Stimulated activated CD4-positive, alpha-beta T cell treated with anti-CD3 and anti-CD28 coated beads, Interleukin-12 subunit alpha, Interleukin-12 subunit beta, amount 100 ng/mL, for 24 hours (primary cell): Measurements from ENCODE around the gene SCMH1.

ENCODE experiments used
- DNase-seq, 2 experiments: peaks; one replicate each; pipeline ENCODE4 v3.0.0-alpha.2; 2020; ENCODE audit warnings: low read depth in 2 of 2

SCMH1 gene

DNA sequence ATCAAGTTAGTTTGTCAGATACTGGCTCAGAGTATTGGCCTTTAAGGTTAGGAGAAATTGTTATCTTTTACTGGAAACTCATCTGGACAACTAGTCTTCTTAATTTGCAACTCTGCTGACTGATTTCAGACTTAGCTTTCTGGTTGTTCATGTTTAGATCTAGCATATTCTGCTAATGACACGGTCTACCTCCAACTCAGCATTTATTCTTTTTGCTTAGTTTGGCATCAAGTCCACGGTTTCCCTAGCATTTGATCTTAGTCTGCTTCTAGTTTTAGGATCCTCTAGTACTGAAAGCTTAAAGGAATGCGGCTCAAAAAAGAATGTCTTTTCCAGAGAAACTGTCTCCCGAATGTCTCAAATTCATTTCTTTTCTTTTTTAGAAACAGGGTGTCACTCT lies 145.0 kb downstream of the SCMH1 start:
- no peak for DNase-seq

DNA sequence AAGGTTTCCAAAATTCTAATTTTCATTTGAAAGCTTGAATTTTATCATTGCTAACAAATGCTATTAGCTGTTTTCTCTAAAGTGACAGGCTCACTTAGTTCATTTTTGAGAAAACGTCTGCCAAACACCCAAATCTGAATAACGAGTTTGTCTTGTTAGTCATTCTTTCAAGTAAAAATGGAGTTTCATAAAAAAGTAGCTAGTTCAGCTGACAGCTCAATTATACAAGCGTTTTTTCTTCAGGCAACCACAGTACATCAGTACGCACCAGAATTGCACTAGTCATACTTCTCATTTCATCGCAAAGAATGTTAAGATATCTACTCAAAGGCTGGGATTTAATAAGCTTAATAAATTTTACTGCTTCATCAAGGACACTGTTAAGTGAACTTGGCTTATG lies 148.3 kb downstream of the SCMH1 start:
- no peak for DNase-seq

DNA sequence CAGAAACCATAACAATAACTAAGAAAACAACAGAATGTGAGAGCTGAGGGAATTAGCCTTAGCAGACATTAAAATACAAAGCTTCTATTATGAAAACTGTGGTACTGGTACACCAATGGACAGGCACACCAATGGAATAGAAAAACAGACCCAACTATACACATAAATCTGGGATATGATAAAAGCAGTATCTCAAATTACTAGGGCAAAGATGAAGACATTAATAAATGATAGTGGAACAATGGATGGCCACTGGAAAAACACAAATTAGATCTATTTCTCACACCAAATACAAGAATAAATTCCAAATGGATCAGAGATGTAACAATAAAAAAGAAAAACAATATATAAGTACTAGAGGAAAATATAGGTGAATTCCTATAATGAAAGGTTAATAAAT lies 155.2 kb downstream of the SCMH1 start:
- no peak for DNase-seq

DNA sequence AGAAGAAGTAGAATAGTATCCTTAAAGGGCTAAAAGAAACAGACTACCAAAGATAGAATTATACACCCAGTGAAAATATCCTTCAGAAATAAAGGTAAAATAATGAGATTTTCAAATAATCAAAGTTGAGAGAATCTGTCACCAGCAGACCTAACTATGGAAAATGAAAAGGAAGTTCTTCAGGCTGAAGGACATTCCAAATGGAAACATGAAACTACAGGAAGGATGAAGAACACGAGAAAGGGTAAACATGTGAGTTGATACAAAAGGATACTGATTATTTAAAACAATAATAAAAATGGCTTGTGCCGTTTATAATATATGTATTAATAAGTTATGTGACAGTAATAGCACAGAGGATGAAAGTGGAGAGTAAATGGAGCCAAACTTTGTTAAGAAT lies 163.5 kb downstream of the SCMH1 start:
- no peak for DNase-seq

DNA sequence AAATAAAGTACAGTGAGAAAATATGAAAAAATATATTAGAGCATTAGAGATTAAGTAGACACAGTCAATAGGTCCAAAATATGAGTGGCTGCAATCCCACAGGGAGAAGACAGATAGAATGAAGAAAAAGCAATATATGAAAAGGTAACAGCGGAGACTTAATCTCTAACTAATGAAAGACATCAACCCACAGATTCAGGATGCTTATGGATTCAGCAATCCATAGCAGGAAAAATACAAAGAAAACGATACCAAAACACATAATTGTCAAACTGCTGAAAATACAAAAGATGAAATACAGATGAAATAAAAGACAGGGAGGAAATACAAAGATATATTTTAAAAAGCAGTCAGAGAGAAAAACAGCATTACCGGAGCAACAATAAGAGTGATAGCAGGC lies 163.9 kb downstream of the SCMH1 start:
- no peak for DNase-seq

DNA sequence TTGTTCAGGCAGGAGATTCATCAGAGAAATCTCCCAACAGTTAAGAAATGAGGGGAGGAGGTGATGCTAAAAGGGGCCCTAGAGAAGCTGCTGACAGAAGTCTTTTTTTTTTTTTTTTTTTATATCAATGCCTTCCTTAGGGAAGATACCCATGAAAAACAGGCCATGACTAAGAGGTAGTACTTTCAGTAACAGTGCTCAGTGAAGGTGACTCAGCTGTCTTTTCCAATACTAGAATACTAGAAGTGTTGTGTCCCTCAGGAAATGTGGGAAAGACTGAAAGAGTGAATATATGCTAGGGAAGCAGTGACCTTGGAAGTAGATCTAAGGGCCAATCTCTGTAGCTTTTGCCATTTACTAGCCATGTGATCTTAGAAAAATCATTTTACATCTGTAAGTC lies 168.1 kb downstream of the SCMH1 start:
- no peak for DNase-seq

DNA sequence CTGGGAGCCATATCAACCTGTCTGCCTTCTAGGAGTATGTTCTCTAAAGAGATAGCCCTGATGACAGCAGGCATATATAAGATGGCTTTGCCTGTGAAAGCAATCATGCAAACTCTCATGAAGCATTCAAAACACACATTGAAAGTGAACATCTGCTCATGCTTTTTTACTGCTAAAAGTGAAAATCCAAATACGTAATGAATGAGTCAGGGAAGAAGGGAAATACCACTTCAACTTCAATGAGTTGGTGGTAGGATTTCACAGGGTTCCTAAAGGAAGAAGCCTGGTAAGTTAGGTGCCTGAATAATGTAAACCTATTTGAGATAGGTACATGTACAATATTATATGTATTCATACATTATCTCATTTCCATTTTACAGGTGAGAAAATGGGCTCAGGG lies 170.1 kb downstream of the SCMH1 start:
- no peak for DNase-seq

DNA sequence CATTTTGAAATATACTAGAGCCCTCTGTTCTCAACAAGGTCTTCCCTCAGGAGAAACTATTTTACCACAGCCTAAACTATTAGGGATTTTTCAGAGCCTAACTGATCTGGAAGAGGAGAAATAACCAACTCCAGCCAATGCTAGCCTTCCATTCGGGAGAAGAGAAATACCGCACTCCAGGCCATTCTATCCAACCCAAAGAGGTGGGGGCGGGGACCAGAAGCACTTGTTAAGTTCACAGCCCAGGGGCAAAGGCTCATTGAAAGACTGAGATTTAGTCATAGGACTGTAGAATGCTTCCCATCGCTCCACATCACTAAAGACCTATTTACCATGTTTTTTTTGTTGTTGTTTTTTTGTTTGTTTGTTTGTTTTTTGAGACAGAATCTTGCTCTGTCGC lies 185.2 kb downstream of the SCMH1 start:
- no peak for DNase-seq

DNA sequence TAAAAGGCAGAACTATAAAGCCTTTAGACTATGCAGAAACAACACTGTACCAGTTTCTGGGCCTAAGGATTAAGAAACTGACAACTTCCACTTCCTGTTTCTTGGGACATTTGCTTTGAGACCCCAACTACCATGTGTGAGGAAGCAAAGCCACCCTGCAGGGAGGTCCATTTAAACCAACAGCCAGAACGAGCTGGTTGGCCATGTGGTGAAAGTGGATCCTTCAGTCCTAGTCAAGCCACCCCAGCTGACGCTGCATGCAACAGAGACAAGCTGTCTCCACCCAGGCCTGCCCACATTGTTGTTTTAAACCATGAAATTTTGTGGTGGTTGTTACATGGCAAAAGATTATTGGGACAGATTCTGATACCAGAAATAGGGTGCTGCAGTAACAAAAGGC lies 188.8 kb downstream of the SCMH1 start:
- no peak for DNase-seq

DNA sequence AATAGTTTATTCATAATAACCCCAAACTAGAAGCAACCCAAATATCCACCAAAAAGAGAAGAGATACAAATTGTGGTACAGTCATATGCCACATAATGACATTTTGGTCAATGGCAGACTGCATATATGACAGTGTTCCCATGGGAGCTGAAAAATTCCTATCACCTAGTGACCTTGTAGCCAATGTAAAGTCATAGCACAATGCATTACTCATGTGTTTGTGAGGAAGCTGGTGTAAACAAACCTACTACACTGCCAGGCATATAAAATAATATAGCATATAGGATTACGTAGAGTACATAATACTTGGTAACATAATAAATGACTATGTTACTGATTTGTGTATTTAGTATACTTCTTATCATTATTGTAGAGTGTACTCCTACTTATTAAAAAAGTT lies 191.1 kb downstream of the SCMH1 start:
- no peak for DNase-seq

DNA sequence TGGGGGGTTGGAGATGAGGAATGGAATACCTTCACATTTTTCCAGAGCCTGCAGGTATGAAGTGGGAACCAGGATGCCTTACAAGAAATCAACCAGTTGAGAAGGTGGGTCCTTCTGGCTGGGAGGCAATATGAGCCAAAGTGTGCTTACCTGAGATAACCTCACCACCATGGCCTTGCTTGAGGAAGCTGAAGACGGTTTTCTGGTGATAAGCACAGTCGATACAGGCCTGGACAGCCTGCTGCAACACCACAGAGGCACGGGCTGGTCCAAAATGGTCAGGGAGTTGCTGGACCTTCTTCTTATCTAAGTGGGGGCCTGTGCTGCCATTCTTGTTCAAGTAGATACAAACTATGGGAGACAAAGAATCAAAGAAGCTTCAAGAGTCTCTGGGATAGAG lies 193.6 kb downstream of the SCMH1 start:
- DNase-seq: no peak

DNA sequence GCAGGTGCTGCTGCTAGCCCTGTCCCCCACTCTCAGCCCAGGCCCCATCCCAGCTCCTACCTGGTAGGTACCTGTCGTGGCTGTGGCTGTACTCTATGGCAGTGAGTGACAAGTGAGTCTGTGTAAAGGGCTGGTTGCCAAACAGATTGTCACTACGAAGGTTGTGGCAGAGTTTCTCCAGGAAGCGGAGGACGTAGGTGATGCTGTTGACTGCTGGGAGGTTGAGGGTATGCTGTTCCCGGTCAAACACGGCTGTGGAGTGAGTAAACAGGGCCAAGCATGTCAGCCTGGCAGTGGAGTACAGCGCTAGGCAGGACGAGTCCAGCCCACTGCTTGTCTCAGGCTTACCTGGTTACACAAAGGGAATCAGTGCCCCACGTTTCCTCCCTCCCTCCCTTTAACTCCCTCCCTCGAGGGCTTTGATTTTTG lies 195.7 kb downstream of the SCMH1 start:
- DNase-seq: no peak

DNA sequence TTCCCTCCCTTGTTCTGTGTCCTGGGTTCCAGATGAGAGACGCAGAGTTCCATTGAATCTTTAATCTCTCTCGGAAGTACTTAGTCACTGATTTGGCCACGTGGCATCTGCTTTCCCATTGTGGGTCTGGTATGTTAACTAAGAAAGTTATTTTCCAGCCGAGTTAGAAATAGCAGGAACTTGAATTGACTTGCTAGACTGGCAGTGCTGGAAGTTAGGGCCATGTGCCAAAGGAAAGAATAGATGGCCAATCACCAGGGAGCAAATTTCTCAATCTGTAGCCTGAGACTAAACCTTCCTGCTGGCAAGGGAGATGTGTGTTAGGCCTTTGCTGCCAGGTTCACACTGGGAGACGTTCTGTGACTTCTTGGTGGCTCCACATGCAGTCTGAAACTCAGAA lies 196.4 kb downstream of the SCMH1 start:
- DNase-seq: no peak

DNA sequence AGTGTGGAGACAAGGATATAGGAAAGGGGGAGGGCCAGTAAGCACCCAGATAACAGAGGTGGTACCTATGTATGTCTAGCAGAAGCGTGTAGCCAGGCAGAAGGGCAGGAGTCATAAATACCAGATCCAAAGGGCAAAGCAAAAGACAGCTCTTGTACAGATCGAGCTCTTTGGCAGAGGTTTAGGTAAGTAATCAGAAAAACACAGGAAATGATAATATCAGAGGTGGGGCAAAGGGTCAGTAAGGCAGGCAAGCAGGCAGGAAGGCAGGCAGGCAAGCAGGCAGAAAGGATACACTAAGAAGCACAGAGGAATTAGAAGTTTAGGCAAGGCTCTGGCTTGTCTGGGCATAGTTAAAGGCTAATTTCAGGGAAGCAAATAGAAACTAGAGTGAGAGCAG lies 197.9 kb downstream of the SCMH1 start:
- DNase-seq: no peak

DNA sequence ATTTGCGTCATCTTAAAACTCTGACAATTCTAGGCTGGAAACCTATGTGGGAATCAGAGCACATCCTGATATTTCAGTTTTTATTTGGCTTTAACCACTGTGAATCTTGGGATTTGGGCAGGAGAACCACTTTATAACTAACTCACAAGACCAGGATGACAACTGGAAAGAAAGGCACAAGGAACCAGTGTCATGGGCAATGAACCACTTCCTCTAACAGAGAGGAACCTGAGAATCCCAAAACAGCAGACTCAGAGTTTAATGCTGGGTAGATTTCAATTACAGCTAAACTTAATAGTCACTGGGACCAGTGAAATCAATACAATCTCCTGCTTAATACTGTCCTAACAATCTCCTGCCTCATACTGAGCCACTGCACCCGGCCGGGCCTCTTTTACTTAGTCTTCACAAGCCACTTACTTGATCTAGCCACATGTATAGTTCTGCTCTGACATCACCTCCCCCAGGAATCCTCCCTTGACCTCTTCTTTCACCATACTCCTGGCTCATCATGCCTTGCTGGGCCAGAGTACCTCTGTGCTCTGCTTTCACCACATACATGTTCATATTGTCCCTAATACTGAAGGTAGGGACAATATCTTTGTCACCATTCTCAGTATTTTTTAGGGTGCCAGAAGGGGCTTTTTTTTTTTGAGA lies 200.4 kb downstream of the SCMH1 start:
- DNase-seq: no peak

DNA sequence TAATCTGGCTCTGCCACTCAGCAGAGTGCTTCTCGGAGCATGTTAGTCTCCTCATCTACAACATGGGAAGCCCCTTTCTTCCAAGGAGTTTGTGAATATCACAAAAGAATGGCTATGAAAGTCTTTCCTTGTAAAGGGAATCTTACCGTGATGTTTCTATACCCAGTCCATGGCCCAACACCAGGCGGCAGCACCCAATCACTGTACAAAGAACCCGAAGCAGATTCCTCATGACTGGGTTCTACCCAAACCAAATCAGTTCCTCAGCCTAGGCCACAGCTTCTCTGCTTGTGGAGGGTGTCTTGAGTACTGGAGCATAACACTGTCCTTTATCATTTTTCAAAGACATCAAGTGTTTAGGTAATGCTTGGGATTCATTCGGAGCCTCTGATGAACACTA lies 204.0 kb downstream of the SCMH1 start:
- DNase-seq: no peak

DNA sequence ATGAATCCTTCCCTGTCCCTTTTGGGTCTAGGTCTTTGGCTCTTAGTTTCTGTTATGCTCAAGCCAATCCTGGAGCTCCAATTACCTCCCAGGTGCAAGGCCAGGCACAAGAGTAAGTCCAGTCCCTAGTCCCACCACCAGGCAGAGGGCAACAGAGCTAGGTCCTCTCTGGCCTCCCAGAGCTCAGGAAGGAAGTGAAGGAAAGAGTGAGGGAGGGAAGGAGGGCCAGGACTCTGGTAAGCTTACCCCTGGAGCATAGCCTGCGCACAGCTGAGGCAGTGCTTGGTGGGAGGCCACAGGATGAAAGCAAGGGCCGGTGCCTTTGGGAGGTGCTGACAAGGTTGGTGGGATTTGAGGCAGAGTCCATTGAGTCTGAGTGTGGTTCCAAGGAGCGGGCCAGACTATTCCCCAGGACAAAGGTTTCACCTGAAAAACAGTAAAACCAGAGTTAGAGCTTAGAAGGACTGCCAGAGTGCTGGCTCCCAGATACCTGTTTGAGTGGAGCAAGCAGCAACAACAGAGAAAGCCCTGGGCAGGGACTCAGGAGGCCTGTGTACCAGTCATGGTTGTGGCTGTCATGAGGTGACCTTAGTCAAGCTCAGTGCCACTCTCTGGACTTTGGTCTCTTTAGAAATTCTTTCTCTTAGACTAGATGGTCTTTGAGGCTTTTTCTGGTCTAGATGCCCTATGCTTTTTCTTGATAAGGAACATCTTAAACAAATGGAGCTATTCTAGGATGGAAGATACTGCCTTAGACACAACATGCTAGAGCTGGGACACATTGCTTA lies 204.8 kb downstream of the SCMH1 start:
- no peak for DNase-seq

DNA sequence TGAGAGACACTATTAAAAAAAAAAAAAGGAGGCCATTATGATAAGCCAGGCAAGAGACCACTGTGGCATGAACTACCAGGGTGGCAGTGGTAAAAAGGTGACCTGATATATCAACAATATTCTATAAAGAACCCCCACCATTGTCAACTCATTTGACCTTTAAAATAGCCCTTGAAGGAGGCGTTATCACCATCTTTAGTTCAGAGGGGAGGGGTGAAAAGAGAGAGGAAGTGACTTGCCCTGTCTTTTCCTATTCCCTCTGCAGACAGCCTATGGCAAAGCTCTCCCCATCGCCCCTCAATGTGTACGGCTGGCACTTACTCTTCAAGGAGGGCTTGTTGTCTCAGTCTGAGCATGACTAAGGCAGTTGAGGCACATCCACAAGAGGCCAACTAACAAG lies 208.8 kb downstream of the SCMH1 start:
- no peak for DNase-seq

DNA sequence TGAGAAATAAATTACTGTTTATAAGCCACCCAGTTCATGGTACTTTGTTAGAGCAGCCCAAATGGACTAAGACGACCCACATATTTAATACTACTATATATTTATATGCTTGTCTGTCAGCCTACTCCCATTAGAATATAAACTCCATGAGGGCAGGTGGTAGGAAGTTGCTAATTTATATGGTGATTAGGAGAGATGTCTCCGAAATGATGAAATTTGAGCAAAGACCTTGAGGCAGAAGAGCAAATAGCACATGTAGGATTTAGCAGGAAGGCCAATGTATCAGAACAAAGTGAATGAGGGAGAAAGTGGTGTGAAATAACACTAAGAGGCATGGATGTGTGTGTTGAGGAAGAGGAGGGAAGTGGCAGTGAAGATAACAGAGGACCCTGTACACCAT lies 210.0 kb downstream of the SCMH1 start:
- DNase-seq: no peak

DNA sequence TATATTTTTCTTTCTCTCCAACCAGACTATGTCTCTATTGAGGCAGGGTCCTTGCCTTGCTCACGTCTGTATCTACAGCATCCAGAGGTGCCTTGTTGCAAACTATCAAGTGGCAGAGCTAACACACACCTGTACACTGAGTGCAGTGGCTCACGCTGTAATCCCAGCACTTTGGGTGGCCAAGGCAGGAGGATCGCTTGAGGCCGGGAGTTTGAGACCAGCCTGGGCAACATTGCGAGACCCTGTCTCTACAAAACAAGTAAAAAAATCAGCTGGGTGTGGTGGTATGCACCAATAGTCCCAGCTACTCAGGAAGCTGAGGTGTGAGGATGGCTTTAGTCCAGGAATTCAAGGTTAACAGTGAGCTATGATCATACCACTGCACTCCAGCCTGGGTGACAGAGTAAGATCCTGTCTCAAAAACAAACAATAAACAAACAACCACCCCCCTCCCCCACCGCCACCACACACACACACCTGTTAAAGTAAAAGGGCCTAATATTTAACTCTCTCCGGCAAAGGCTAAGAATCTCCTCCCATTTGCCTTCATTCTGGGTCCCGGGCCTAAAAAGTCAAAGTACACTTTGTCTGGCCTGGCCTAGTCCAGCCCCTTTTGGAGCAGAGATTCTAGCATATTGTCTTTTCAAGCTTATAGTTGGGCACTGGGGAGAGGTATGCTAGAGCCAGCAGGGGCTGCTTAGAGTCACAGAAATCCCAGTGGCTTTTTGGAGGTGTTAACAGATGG lies 211.1 kb downstream of the SCMH1 start:
- DNase-seq: no peak

DNA sequence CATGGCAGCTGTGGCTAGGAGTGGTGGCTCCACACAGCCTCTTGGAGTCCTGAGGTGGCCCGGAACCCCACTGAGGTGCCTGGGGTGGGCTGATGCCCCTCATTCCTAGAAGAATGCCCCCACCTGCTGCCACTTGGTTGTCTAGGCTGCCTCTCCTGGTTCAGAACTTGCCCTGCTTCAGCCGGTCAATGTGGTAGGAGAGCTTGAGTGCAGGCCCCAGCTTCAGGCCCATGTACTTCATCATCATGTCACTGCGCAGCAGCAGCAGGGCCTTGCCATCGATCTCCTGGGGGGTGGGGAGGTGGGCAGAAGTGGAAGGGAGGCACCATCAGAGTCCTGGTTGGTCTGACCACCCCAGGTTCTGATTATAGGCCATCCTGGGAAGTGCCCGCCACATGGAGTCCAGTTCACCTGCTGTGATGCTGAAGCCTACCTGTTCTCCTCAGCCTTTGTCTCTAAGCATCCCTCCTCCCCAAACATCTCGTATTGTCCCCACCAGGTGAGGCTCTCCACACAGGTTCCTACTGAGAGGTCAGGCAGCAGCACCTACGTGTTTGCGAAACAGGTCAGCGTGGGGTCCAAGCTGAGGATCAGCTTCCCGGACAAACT lies 214.0 kb downstream of the SCMH1 start:
- DNase-seq: no peak

DNA sequence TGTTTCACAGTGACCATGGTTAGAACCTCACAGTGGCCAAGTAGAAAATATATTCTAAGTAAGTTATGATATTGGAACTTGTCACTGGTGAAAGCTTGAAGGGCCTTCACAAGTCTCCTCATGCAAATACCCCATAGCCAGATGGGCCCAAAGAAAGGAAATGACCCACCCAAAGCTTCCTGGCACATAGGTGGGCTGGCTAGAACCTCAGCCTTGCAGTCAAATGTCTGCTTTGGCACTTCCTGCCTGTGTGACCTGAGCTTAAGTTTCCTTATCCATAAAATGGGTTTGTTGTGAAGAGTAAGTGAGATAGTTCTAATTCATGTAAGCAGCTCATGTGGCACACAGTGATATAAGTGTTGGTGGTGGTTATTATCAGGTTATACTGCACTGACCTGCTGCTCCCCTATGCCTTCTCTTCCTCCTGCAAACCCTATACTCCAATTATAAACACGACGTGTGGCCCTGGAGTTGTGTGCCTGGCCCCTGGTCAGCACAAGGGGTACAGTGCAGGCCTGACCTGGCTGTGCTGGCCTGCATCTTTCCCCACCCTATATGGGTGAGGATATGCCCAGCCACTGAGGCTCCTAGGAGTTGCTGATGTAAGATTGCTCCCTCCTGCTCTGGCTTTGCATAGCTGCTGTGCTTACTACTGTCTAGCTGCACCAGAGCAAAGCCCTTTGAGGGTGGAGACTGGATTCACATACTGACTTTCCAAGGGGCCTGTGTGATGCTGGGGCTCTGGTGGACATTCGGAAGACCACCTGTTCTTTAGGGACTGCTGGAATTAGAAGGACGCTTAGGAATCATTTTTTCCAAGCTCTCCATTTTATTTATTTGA lies 215.9 kb downstream of the SCMH1 start:
- no peak for DNase-seq
